NCI-H1694 treated with DMSO at 0.1 percent for 48 hours (cell line): ENCODE data around the gene CDC37.

Experiments
- DNase-seq: peaks from one replicate; lab custom pipeline; 2025; lab: John Stamatoyannopoulos, UW

The CDC37 gene

GRCh38 chr19:10352764-10353671, 50.3 kb downstream of the CDC37 start:
- DNase-seq = no peak

GRCh38 chr19:10346509-10346908, 56.8 kb downstream of the CDC37 start:
- no peak for DNase-seq

DNA sequence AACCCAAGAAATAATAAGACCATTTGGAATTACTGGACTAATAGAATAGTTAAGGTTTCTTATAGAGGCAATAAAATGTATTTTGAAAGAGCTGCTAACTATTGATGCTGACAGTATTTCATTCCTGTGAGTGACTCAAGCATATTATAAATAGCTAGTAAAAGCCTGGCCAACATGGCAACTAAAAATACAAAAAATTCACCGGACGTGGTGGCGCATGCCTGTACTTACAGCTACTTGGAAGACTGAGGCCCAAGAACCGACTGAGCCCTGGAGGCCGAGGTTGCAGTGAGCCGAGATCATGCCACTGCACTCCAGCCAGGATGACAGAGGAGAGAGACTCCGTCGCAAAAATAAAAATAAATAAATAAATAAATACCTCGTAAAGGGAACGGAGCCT, 58.6 kb downstream of the CDC37 start:
- DNase-seq = no peak

GRCh38 chr19:10343495-10343894, 59.8 kb downstream of the CDC37 start:
- DNase-seq = no peak
